HG03064 (cell line): ENCODE measurements around the gene NCOA1.

Experiments
- ATAC-seq: cut with Tn5 transposase; IDR thresholded peaks from one replicate; pipeline ENCODE4 v1.9.1; 2021; ENCODE audit warnings: low read depth; ENCODE audit not compliant: unreplicated experiment

The NCOA1 gene

DNA sequence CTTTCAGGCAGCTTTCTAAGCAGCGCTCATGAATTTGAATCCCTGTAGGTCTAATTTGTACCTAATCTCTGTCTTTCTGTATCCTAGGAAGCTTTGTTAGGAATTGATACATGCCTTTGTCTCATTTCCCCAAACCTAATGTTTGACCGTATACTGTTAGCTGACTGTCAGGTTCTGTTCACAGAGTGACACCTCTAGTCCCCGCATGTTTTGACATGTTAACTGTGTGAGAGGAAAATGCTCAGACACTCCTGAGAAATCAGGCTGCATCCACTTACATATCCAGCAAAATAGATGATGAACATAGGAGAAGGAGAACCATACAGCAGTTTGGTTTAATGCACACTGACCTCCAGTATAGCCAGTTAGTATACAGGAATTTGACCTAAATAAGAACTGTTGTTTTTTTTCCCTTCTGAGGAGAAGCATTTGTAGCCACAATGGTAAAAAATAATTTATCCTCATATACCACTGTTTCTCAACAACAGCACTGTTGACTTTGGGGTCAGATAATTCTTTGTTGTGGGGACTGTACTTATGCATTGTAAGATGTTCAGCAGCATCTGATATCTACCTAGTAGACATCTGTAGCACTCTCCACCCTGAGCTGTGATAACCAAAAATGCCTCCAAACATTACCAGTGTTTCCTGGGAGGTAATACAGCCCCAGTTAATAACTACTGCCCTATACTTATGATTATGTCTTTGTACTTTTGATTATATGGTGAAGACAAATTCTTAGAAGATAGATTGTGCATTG is 130.9 kb downstream of the NCOA1 start:
- no peak for ATAC-seq

GRCh38 chr2:24623535-24623934 is 132.5 kb downstream of the NCOA1 start:
- ATAC-seq = no peak

DNA sequence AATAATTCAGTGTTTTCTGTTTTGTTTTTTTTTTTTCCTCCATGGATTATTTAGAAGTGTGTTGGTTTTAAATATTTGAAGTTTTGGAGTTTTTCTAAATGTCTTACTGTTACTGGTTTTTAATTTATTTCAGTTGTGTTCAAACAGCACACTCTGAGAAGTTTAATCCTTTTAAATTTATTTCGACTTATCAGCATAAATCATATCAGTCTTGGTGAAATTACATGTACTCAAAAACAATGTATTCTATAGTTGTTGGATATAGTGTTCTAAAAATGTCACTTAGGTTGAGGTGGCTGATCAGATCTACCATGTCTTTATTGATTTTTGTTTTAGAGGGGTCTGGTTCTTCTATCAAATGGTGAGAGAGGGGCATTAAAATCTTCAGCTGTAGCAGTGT is 134.7 kb downstream of the NCOA1 start:
- no peak for ATAC-seq

- no peak for ATAC-seq
Measured at GRCh38 chr2:24626131-24626530, 135.1 kb downstream of the NCOA1 start.

DNA sequence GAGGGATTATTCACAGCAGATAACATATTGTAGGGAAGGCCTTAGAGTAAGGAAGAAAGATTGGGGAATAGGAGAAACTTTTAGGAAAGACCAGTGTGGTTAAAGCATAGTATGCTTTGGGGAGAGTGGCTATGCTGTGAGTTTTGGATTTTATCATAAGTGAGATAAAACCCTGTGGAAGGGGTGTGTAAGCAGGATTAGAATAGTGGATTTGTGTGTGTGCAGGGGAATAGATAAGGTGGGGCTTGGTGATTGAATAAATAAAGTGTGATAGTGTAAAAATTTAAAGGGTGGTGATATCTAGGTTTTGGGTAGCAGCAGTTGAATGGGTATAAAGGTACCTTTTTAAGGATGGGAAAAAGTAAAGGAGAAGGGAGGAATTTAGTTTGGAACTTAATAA is 137.7 kb downstream of the NCOA1 start:
- no peak for ATAC-seq

GRCh38 chr2:24632172-24632571 is 141.1 kb downstream of the NCOA1 start:
- ATAC-seq = no peak

DNA sequence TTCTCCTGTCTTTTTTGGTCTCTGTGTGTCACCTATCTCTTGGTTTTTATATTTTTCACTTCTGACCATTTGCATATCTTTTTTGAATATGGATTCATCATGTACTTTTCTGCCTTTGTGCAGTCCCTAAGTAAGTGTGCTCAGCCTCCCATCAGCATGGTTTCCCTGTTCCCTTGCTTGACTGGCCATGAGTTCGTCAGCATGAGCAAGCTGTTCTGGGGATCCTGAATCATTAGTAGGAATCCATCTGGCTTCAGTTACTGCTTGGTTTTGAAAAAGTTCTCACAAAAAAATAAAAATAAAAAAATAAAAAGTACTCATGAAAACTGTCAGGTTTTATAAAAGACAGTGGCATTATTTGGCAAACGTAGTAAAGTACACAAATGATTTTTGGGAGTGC is 144.1 kb downstream of the NCOA1 start:
- no peak for ATAC-seq

DNA sequence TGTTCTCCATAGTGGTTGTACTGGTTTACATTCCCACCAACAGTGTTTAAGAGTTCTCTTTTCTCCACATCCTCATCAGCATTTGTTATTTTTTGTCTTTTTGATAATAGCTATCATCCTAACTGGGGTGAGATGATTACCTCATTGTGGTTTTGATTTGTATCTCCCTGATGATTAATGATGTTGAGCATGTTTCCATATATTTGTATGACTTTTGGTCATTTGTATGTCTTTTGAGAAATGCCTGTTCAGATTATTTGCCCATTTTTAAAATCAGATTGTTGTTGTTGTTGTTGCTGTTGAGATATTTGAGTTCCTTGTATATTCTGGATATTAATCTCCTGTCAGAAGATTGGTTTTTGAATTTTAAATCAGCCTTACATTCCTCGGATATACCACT is 147.5 kb downstream of the NCOA1 start:
- no peak for ATAC-seq

DNA sequence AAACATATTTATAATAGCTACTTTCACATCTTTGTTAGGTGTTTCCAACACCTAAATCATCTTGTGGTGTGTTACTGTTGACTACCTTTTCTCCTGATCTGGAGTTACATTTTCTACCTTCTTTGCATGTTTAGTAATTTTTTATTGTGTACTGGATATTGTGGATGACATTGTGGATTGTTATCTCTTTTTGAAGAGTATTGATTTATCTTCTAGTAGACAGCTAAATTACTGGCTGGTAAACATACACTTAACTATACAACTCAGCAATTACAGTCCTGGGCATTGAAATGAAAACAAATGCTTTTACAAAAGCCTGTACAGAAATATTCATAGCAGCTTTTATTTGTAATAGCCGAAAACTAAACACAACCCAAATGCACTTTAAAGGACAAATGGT is 151.3 kb downstream of the NCOA1 start:
- no peak for ATAC-seq

DNA sequence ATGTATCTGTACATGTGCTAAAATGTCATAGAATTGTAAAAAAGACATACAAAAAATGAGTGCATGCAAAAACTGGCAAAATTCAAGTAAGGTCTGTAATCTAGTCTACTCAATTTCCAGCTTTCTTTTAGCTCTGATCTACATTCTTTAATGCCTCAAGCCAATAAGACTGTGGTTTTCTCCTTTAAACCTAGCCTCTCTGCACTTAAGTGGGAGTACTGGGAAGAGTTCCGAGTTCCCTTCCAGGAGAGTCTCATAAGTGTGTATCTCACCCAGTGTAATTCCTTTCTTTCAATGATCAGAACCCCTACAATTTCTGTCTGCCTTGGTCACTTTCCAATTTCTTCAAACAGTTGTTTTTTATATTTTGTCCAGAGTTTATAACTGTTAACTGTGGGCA is 152.0 kb downstream of the NCOA1 start:
- no peak for ATAC-seq

DNA sequence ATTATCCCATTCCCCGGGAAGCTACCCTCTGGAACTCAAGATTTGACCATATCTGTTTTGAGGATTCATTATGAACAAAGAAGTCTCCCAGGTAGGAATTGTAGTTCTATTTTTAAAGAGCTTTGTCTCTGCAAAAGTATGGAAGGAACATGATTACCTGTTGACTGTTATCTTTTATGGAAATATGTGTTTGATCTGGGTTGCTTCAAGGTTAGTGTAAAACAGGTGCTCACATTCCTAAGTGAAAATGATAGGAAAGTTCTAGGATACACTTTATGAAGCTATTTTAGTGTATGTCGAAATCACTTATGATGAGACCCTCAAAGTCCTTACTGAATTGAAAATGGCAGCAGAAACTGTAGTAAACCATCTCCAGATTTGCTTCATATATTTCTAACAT is 153.0 kb downstream of the NCOA1 start:
- no peak for ATAC-seq

DNA sequence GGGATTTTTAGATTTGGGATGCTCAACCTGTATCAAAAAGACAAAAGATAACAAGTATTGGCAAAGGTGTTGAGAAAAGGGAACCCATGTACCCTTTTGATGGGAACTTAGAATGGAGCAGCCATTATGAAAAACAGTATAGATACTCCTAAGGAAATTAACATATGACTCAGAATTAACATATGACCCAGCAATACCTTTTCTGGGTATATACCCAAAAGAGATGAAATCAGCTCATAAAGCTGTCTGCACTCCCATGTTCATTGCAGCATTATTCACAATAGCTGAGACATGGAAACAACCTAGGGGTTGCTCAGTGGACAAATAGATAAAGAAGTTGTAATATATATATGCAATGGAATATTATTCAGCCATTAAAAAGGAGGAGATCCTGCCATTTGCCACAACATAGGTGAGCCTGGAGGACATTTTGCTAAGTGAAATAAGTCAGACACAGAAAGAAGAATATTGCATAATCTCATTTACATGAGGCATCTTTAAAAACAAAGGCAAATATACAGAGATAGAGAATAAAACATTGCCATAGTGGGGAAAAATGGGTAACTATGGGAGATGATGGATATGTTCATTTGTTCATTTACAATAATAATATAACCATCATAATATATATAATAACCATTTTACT is 160.1 kb downstream of the NCOA1 start:
- no peak for ATAC-seq

DNA sequence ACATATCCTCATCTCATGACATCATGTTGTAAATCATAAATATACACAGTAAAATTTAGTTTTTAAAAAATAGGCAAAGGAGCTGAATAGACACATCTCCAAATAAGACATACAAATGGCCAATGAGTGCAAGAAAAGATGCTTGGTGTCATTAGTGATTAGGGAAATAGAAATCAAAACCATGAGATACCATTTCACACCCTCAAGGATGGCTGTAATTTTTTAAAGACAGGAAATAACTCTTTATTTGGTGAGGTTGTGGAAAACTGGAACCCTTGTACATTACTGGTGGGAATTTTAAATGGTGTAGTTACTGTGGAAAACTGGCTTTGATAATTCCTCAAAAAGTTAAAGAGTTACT is 160.6 kb downstream of the NCOA1 start:
- no peak for ATAC-seq

- ATAC-seq = no peak
Measured at GRCh38 chr2:24652265-24653182, 161.5 kb downstream of the NCOA1 start.

DNA sequence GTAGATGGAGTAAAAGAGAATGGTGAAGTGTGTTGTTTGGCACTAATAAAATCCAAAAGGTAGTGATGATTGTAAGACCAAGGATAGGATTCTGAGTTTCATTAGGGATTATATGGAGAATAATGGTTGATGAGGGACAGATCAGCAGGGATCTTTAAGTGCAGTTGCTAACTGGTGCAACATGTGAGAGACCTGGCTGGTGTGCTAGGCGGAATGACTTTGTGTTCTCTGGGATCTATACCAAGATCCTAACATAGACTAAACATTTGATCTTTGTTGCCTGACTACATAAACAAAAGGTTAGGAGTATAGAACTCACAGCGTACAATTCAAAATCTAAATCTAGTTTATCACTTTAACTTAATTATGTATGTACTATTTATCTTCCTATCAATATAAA is 166.8 kb downstream of the NCOA1 start:
- no peak for ATAC-seq

DNA sequence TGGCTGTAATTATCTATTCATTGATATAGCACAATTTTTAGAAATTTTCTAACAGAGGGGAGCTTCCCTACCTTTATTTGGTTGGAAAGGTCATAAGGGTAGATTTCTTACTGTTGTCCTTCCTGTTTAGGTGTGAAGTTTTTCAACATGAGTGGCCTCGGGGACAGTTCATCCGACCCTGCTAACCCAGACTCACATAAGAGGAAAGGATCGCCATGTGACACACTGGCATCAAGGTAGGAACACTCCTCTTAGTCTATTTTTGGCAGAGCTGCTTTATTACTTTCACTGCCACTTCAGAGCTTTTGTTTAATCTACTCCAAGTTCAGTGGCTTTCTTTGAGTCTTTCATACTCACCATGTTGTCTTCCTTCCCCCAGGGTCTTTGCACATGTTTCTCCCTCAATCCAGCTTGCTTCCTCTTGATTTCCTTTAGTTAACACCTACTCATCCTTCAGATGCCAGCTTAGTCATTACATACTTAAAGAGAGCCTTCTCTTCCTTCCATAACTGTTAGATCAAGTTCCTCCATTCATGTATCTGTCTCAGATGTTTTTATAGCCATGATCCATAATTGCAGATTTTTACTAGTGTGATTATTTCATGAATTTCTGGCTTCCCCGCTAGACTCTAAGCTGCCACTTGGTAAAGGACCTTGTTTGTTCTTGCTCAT is 167.6 kb downstream of the NCOA1 start:
- ATAC-seq = no peak

DNA sequence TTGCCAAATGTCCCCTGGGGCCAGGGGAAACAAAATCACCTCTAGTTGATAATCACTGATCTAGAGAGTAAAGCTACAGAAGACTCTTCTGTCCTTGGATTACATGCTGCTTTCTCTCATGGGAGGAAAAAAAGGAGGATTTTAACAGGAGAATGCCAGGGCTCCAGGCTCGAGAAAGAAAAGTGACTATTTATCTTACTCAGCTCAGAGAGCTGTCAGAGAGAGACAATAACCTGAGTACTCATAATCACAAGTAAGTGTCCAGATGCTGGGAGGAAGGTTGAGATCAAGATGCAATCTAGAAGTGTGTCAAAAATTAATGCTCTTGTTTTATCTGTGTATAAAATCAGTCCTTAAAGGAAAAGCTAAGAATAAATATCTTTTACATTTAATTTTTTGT is 168.8 kb downstream of the NCOA1 start:
- ATAC-seq = no peak

DNA sequence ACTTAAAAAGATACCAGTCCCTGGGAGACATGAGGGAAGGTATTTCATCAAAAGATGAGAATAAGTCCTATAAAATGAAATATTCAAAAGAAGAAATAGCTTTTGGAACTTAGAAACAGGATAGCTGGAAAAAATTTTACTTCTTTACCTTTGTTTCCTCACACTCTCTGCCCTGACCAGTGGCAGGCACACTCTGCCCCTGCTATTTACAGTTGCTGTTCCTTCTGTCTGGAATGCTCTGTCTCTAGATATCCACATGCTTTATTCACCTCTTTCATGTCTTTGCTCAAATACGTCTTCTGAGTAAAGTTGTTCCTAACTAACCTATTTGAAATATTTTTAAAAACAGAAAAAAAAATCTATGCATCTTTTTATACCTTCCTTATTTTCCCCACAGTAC is 176.5 kb downstream of the NCOA1 start:
- ATAC-seq = no peak

- ATAC-seq = no peak
Measured at GRCh38 chr2:24671230-24671629, 180.2 kb downstream of the NCOA1 start.

DNA sequence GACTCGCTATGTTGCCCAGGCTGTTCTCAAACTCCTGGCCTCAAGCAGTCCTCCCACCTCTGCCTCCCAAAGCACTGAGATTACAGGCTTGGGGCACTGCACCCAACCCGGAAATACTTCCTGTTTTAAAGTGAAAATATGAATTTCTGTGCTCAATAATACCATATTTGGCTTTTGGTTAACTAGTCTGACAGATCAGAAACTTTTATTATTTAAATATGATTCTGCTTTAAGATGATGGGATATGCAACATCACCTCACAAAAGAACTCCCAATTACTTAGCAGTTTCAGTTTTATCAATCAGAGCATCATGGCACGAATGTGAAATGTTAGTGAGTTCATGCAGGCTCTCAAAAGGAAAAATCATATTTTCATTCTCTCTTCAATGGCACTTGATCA is 181.5 kb downstream of the NCOA1 start:
- ATAC-seq = no peak

DNA sequence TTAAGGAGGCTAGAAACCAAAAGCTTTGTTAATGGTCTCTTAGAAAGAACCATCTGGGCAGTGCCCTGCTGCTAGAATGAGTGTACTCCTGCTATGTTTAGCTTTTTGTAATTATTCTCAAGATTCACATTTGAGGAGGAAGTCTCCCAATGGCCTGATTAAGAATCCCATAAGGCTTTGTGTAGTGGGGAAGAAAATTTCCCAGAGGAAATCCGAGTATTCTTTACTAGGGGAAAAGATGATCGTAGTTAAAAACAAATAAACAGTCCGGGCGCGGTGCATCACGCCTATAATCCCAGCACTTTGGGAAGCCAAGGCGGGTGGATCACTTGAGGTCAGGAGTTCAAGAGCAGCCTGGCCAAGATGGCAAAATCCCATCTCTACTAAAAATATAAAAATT is 184.3 kb downstream of the NCOA1 start:
- ATAC-seq = no peak
